Measurements from ENCODE around the gene RAB40B. TPM values are rescaled to one million over a fixed set of nuclear protein-coding genes. Genes with fewer than 3 reads are reported as not detected.

The RAB40B gene
- total and polyA plus RNA-seq, 2 of the 13 experiments (the other 11 are each of a cell fraction or from before 2014, with no cell fraction given) = 6.2 to 6.5 TPM

DNA sequence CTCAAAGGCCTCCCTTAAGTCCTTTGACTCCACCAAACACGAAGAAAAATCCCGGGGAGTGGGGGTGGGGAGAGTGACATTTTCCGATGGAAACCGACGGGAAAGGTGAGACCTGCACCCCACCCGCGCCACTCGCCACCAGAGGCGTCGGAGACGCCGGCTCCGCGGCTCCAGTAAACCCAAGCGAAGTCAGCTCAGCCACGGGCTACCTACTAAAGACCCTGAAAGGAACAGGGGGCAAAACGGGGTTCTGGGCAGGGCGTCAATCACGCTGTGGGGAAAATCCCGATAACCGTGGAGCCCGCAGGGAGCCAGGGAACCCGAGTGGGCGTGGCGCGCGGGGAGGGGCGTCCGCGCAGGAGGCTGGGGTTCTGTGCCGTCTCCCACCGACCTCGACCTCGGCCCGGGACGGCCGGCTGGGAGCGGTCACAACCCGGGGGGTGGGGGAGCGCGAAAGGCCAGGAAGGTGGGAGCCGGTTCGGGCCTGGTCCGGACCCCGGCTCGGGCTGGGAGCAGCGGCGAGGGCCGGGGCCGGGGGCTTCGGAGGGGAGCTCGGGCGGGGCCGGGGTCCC is 50.8 kb downstream of the RAB40B start (continued):
- TF ChIP-seq, protein P1, sequence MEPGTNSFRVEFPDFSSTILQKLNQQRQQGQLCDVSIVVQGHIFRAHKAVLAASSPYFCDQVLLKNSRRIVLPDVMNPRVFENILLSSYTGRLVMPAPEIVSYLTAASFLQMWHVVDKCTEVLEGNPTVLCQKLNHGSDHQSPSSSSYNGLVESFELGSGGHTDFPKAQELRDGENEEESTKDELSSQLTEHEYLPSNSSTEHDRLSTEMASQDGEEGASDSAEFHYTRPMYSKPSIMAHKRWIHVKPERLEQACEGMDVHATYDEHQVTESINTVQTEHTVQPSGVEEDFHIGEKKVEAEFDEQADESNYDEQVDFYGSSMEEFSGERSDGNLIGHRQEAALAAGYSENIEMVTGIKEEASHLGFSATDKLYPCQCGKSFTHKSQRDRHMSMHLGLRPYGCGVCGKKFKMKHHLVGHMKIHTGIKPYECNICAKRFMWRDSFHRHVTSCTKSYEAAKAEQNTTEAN (CRISPR knock-in tag; conservative IDR thresholded peaks at IDR 0.05) = no peak; the same call in 1 of the 2 replicates
- TF ChIP-seq REL (CRISPR knock-in tag; conservative IDR thresholded peaks at IDR 0.05) (peak; percentile 21; the same call in 1 of the 2 replicates), HMG20B (CRISPR knock-in tag; conservative IDR thresholded peaks at IDR 0.05) (no peak), HES4 (CRISPR knock-in tag; IDR thresholded peaks at IDR 0.05; ENCODE audit: borderline replicate concordance) (peak; percentile 95; the same call in 1 of the 2 replicates), ZNF432 (CRISPR knock-in tag; IDR thresholded peaks at IDR 0.05; ENCODE audit: borderline replicate concordance) (no peak), DPF2 (CRISPR knock-in tag; IDR thresholded peaks at IDR 0.05; ENCODE audit: borderline replicate concordance, low read depth) (no peak), KLF13 (CRISPR knock-in tag; IDR thresholded peaks at IDR 0.05) (no peak), ZNF263 (CRISPR knock-in tag; IDR thresholded peaks at IDR 0.05) (no peak), ZNF34 (CRISPR knock-in tag; IDR thresholded peaks at IDR 0.05; ENCODE audit: borderline replicate concordance) (peak; percentile 21; the same call in 1 of the 2 replicates), SP4 (CRISPR knock-in tag; IDR thresholded peaks at IDR 0.05) (no peak), GTF3A (CRISPR knock-in tag; conservative IDR thresholded peaks at IDR 0.05) (no peak)
- TF ChIP-seq, protein P2, sequence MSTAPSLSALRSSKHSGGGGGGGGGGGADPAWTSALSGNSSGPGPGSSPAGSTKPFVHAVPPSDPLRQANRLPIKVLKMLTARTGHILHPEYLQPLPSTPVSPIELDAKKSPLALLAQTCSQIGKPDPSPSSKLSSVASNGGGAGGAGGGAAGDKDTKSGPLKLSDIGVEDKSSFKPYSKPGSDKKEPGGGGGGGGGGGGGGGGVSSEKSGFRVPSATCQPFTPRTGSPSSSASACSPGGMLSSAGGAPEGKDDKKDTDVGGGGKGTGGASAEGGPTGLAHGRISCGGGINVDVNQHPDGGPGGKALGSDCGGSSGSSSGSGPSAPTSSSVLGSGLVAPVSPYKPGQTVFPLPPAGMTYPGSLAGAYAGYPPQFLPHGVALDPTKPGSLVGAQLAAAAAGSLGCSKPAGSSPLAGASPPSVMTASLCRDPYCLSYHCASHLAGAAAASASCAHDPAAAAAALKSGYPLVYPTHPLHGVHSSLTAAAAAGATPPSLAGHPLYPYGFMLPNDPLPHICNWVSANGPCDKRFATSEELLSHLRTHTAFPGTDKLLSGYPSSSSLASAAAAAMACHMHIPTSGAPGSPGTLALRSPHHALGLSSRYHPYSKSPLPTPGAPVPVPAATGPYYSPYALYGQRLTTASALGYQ (CRISPR knock-in tag; IDR thresholded peaks at IDR 0.05) = no peak
- TF ChIP-seq, protein P3, sequence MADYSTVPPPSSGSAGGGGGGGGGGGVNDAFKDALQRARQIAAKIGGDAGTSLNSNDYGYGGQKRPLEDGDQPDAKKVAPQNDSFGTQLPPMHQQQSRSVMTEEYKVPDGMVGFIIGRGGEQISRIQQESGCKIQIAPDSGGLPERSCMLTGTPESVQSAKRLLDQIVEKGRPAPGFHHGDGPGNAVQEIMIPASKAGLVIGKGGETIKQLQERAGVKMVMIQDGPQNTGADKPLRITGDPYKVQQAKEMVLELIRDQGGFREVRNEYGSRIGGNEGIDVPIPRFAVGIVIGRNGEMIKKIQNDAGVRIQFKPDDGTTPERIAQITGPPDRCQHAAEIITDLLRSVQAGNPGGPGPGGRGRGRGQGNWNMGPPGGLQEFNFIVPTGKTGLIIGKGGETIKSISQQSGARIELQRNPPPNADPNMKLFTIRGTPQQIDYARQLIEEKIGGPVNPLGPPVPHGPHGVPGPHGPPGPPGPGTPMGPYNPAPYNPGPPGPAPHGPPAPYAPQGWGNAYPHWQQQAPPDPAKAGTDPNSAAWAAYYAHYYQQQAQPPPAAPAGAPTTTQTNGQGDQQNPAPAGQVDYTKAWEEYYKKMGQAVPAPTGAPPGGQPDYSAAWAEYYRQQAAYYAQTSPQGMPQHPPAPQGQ (CRISPR knock-in tag; IDR thresholded peaks at IDR 0.05; ENCODE audit: borderline replicate concordance) = no peak
- TF ChIP-seq, protein P4, sequence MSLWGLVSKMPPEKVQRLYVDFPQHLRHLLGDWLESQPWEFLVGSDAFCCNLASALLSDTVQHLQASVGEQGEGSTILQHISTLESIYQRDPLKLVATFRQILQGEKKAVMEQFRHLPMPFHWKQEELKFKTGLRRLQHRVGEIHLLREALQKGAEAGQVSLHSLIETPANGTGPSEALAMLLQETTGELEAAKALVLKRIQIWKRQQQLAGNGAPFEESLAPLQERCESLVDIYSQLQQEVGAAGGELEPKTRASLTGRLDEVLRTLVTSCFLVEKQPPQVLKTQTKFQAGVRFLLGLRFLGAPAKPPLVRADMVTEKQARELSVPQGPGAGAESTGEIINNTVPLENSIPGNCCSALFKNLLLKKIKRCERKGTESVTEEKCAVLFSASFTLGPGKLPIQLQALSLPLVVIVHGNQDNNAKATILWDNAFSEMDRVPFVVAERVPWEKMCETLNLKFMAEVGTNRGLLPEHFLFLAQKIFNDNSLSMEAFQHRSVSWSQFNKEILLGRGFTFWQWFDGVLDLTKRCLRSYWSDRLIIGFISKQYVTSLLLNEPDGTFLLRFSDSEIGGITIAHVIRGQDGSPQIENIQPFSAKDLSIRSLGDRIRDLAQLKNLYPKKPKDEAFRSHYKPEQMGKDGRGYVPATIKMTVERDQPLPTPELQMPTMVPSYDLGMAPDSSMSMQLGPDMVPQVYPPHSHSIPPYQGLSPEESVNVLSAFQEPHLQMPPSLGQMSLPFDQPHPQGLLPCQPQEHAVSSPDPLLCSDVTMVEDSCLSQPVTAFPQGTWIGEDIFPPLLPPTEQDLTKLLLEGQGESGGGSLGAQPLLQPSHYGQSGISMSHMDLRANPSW (CRISPR knock-in tag; IDR thresholded peaks at IDR 0.05; ENCODE audit: borderline replicate concordance) = no peak
- TF ChIP-seq, protein P5, sequence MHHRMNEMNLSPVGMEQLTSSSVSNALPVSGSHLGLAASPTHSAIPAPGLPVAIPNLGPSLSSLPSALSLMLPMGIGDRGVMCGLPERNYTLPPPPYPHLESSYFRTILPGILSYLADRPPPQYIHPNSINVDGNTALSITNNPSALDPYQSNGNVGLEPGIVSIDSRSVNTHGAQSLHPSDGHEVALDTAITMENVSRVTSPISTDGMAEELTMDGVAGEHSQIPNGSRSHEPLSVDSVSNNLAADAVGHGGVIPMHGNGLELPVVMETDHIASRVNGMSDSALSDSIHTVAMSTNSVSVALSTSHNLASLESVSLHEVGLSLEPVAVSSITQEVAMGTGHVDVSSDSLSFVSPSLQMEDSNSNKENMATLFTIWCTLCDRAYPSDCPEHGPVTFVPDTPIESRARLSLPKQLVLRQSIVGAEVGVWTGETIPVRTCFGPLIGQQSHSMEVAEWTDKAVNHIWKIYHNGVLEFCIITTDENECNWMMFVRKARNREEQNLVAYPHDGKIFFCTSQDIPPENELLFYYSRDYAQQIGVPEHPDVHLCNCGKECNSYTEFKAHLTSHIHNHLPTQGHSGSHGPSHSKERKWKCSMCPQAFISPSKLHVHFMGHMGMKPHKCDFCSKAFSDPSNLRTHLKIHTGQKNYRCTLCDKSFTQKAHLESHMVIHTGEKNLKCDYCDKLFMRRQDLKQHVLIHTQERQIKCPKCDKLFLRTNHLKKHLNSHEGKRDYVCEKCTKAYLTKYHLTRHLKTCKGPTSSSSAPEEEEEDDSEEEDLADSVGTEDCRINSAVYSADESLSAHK (CRISPR knock-in tag; IDR thresholded peaks at IDR 0.05; ENCODE audit: borderline replicate concordance) = no peak
- TF ChIP-seq, protein P6, sequence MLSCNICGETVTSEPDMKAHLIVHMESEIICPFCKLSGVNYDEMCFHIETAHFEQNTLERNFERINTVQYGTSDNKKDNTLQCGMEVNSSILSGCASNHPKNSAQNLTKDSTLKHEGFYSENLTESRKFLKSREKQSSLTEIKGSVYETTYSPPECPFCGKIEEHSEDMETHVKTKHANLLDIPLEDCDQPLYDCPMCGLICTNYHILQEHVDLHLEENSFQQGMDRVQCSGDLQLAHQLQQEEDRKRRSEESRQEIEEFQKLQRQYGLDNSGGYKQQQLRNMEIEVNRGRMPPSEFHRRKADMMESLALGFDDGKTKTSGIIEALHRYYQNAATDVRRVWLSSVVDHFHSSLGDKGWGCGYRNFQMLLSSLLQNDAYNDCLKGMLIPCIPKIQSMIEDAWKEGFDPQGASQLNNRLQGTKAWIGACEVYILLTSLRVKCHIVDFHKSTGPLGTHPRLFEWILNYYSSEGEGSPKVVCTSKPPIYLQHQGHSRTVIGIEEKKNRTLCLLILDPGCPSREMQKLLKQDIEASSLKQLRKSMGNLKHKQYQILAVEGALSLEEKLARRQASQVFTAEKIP (CRISPR knock-in tag; IDR thresholded peaks at IDR 0.05; ENCODE audit: borderline replicate concordance) = no peak
